Body of pancreas (tissue), 4 donors: ENCODE measurements around the gene PER2.

ENCODE experiments used
- POLR2A ChIP-seq, 3 donors: fragments of 450-650 bp; IDR thresholded peaks; one replicate each; pipeline ENCODE4 v1.6.1; 2016; ENCODE audit warnings: antibody characterized with exemption in 3 of 3, mild to moderate bottlenecking in 2 of 3
- TF ChIP-seq, protein P1 (sequence below), 7 experiments: fragments of 450-650 bp in 4 of 7; fragments of 200-600 bp in 3 of 7; sonication (generic) in 3 of 7; IDR thresholded peaks; one replicate each; pipeline ENCODE4 v1.5.1; 2016 to 2019; ENCODE audit warnings: antibody characterized with exemption in 7 of 7

GRCh38 chr2:238238766-238239542, 49.5 kb downstream of the PER2 start:
- TF ChIP-seq, protein P1, sequence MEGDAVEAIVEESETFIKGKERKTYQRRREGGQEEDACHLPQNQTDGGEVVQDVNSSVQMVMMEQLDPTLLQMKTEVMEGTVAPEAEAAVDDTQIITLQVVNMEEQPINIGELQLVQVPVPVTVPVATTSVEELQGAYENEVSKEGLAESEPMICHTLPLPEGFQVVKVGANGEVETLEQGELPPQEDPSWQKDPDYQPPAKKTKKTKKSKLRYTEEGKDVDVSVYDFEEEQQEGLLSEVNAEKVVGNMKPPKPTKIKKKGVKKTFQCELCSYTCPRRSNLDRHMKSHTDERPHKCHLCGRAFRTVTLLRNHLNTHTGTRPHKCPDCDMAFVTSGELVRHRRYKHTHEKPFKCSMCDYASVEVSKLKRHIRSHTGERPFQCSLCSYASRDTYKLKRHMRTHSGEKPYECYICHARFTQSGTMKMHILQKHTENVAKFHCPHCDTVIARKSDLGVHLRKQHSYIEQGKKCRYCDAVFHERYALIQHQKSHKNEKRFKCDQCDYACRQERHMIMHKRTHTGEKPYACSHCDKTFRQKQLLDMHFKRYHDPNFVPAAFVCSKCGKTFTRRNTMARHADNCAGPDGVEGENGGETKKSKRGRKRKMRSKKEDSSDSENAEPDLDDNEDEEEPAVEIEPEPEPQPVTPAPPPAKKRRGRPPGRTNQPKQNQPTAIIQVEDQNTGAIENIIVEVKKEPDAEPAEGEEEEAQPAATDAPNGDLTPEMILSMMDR (IDR thresholded peaks at IDR 0.05): no peak
- no peak for TF ChIP-seq POLR2A (IDR thresholded peaks at IDR 0.05)
